ENCODE measurements around the gene INAFM1. TPM values are rescaled to one million over a fixed set of nuclear protein-coding genes. Genes with fewer than 3 reads are reported as not detected.

INAFM1 gene
- total and polyA plus RNA-seq, 9 of the 15 experiments (the other 6 are each of a cell fraction or from before 2014, with no cell fraction given) = 0.71 to 30.9 (median 3.1) TPM

DNA sequence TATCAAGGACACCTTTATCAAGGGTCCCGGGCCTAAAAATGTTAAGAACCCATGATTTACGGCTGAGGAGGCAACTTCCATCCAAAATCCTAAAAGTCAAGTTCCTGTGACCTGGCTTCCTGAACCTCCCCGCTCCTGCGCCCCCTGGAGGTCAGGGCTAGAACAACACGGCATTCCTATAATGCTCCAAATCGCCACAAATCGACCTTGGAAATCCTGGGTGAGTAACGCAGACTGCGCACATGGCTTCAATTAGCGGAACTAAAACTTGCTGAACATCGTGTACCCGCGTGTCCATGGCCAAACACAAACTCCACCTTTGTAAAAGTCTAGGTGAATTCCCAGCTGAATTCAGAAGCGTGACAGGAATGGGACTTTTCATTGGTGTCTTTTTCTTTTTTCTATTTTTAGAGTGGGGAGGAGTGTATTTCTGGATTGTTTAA is 30.6 kb downstream of the INAFM1 start (continued):
- TF ChIP-seq, protein P1, sequence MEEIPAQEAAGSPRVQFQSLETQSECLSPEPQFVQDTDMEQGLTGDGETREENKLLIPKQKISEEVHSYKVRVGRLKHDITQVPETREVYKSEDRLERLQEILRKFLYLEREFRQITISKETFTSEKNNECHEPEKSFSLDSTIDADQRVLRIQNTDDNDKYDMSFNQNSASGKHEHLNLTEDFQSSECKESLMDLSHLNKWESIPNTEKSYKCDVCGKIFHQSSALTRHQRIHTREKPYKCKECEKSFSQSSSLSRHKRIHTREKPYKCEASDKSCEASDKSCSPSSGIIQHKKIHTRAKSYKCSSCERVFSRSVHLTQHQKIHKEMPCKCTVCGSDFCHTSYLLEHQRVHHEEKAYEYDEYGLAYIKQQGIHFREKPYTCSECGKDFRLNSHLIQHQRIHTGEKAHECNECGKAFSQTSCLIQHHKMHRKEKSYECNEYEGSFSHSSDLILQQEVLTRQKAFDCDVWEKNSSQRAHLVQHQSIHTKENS (CRISPR knock-in tag; IDR thresholded peaks at IDR 0.05) = no peak
- TF ChIP-seq GATA2 (CRISPR knock-in tag; IDR thresholded peaks at IDR 0.05) (no peak), HNRNPL (IDR thresholded peaks at IDR 0.05; ENCODE audit: low read depth, low read length) (no peak), POLR2G (IDR thresholded peaks at IDR 0.05; ENCODE audit: low read depth, low read length) (no peak), CSDE1 (IDR thresholded peaks at IDR 0.05) (no peak), PPARD (CRISPR knock-in tag; IDR thresholded peaks at IDR 0.05) (no peak), ELF2 (CRISPR knock-in tag; IDR thresholded peaks at IDR 0.05) (no peak)
- TF ChIP-seq, protein P2, sequence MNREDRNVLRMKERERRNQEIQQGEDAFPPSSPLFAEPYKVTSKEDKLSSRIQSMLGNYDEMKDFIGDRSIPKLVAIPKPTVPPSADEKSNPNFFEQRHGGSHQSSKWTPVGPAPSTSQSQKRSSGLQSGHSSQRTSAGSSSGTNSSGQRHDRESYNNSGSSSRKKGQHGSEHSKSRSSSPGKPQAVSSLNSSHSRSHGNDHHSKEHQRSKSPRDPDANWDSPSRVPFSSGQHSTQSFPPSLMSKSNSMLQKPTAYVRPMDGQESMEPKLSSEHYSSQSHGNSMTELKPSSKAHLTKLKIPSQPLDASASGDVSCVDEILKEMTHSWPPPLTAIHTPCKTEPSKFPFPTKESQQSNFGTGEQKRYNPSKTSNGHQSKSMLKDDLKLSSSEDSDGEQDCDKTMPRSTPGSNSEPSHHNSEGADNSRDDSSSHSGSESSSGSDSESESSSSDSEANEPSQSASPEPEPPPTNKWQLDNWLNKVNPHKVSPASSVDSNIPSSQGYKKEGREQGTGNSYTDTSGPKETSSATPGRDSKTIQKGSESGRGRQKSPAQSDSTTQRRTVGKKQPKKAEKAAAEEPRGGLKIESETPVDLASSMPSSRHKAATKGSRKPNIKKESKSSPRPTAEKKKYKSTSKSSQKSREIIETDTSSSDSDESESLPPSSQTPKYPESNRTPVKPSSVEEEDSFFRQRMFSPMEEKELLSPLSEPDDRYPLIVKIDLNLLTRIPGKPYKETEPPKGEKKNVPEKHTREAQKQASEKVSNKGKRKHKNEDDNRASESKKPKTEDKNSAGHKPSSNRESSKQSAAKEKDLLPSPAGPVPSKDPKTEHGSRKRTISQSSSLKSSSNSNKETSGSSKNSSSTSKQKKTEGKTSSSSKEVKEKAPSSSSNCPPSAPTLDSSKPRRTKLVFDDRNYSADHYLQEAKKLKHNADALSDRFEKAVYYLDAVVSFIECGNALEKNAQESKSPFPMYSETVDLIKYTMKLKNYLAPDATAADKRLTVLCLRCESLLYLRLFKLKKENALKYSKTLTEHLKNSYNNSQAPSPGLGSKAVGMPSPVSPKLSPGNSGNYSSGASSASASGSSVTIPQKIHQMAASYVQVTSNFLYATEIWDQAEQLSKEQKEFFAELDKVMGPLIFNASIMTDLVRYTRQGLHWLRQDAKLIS (CRISPR knock-in tag; IDR thresholded peaks at IDR 0.05) = no peak
- TF ChIP-seq, protein P3, sequence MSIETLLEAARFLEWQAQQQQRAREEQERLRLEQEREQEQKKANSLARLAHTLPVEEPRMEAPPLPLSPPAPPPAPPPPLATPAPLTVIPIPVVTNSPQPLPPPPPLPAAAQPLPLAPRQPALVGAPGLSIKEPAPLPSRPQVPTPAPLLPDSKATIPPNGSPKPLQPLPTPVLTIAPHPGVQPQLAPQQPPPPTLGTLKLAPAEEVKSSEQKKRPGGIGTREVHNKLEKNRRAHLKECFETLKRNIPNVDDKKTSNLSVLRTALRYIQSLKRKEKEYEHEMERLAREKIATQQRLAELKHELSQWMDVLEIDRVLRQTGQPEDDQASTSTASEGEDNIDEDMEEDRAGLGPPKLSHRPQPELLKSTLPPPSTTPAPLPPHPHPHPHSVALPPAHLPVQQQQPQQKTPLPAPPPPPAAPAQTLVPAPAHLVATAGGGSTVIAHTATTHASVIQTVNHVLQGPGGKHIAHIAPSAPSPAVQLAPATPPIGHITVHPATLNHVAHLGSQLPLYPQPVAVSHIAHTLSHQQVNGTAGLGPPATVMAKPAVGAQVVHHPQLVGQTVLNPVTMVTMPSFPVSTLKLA (conservative IDR thresholded peaks at IDR 0.05) = peak; percentile 53 to 66
- TF ChIP-seq, protein P4, sequence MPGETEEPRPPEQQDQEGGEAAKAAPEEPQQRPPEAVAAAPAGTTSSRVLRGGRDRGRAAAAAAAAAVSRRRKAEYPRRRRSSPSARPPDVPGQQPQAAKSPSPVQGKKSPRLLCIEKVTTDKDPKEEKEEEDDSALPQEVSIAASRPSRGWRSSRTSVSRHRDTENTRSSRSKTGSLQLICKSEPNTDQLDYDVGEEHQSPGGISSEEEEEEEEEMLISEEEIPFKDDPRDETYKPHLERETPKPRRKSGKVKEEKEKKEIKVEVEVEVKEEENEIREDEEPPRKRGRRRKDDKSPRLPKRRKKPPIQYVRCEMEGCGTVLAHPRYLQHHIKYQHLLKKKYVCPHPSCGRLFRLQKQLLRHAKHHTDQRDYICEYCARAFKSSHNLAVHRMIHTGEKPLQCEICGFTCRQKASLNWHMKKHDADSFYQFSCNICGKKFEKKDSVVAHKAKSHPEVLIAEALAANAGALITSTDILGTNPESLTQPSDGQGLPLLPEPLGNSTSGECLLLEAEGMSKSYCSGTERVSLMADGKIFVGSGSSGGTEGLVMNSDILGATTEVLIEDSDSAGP (CRISPR knock-in tag; IDR thresholded peaks at IDR 0.05) = no peak
- TF ChIP-seq, protein P5, sequence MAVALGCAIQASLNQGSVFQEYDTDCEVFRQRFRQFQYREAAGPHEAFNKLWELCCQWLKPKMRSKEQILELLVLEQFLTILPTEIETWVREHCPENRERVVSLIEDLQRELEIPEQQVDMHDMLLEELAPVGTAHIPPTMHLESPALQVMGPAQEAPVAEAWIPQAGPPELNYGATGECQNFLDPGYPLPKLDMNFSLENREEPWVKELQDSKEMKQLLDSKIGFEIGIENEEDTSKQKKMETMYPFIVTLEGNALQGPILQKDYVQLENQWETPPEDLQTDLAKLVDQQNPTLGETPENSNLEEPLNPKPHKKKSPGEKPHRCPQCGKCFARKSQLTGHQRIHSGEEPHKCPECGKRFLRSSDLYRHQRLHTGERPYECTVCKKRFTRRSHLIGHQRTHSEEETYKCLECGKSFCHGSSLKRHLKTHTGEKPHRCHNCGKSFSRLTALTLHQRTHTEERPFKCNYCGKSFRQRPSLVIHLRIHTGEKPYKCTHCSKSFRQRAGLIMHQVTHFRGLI (CRISPR knock-in tag; IDR thresholded peaks at IDR 0.05) = no peak
- TF ChIP-seq, protein P6, sequence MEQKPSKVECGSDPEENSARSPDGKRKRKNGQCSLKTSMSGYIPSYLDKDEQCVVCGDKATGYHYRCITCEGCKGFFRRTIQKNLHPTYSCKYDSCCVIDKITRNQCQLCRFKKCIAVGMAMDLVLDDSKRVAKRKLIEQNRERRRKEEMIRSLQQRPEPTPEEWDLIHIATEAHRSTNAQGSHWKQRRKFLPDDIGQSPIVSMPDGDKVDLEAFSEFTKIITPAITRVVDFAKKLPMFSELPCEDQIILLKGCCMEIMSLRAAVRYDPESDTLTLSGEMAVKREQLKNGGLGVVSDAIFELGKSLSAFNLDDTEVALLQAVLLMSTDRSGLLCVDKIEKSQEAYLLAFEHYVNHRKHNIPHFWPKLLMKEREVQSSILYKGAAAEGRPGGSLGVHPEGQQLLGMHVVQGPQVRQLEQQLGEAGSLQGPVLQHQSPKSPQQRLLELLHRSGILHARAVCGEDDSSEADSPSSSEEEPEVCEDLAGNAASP (IDR thresholded peaks at IDR 0.05) = no peak

Measured in K562 (cell line).